DND-41 (cell line): Measurements from ENCODE around the gene TMEM19.
"Not testable (repeated sequence)": the region's sequence is repeated elsewhere in the genome, so short reads cannot be mapped to it uniquely, and the experiment has no call there.

Experiments used
- EZH2 ChIP-seq: IDR thresholded peaks from 3 replicates; pipeline ENCODE4 v1.6.1; 2012; ENCODE audit warnings: borderline replicate concordance, low read depth, mild to moderate bottlenecking, moderate library complexity, low read length, inconsistent platforms; ENCODE audit not compliant: severe bottlenecking
- TF ChIP-seq, protein P1 (sequence below): IDR thresholded peaks from 2 replicates; pipeline ENCODE4 v1.5.1; 2012; ENCODE audit warnings: borderline replicate concordance, low read length, moderate library complexity, mild to moderate bottlenecking; ENCODE audit not compliant: poor library complexity, severe bottlenecking; ENCODE audit errors: extremely low read depth

DNA sequence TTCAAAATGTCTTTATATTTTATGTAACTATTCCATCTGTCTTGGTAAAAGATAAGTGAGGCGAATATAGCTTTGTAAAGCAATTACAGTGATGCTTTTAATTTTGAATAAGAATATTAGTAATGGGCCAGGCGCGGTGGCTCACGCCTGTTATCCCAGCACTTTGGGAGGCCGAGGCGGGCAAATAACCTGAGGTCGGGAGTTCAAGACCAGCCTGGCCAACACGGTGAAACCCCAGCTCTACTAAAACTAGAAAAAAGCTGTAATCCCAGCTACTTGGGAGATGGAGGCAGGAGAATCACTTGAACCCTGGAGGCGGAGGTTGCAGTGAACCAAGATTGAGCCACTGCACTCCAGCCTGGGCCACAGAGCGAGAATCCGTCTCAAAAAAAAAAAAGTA lies 1.3 kb downstream of the TMEM19 start:
- TF ChIP-seq, protein P1, sequence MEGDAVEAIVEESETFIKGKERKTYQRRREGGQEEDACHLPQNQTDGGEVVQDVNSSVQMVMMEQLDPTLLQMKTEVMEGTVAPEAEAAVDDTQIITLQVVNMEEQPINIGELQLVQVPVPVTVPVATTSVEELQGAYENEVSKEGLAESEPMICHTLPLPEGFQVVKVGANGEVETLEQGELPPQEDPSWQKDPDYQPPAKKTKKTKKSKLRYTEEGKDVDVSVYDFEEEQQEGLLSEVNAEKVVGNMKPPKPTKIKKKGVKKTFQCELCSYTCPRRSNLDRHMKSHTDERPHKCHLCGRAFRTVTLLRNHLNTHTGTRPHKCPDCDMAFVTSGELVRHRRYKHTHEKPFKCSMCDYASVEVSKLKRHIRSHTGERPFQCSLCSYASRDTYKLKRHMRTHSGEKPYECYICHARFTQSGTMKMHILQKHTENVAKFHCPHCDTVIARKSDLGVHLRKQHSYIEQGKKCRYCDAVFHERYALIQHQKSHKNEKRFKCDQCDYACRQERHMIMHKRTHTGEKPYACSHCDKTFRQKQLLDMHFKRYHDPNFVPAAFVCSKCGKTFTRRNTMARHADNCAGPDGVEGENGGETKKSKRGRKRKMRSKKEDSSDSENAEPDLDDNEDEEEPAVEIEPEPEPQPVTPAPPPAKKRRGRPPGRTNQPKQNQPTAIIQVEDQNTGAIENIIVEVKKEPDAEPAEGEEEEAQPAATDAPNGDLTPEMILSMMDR, result not testable (repeated sequence)
- TF ChIP-seq EZH2, result not testable (repeated sequence)
